OCI-LY3 (cell line): ENCODE measurements around the gene CFAP157.

ENCODE experiments used
- H2AFZ ChIP-seq: fragments of 200-600, 300-600 bp; shearing (Covaris generic); 2 replicates; pipeline ENCODE4 v1.6.0; 2014; ENCODE audit warnings: antibody characterized with exemption, low read depth, low read length
- H3K27ac ChIP-seq: fragments of 200-600, 300-600 bp; sonication (generic); 2 replicates; pipeline ENCODE4 v1.5.1; 2014; ENCODE audit warnings: mild to moderate bottlenecking, low read length, moderate library complexity, mixed read lengths
- H3K27me3 ChIP-seq: fragments of 200-600, 300-600 bp; sonication (generic); 2 replicates; pipeline ENCODE4 v1.6.1; 2014; ENCODE audit warnings: low read depth, low read length, mixed read lengths
- H3K36me3 ChIP-seq: fragments of 200-600, 300-600 bp; sonication (generic); replicated peaks from 2 replicates; pipeline ENCODE3; 2014; ENCODE audit warnings: low read depth, low read length, mixed read lengths
- H3K4me1 ChIP-seq: fragments of 300-600, 200-600 bp; sonication (generic); 2 replicates; pipeline ENCODE4 v1.6.1; 2014; ENCODE audit warnings: low read length, mixed read lengths
- H3K4me2 ChIP-seq: fragments of 200-600, 300-600 bp; sonication (generic); 2 replicates; pipeline ENCODE4 v1.6.1; 2014; ENCODE audit warnings: low read length, mixed read lengths
- H3K4me3 ChIP-seq: fragments of 300-600, 200-600 bp; sonication (generic); 2 replicates; pipeline ENCODE4 v1.5.1; 2014; ENCODE audit warnings: antibody characterized with exemption, mild to moderate bottlenecking, low read length, moderate library complexity
- H3K79me2 ChIP-seq: fragments of 300-600, 200-600 bp; shearing (Covaris generic); 2 replicates; pipeline ENCODE4 v1.6.1; 2014; ENCODE audit warnings: mild to moderate bottlenecking, low read length, mixed read lengths
- H3K9ac ChIP-seq: fragments of 300-600, 200-600 bp; shearing (Covaris generic); 2 replicates; pipeline ENCODE4 v1.6.0; 2014; ENCODE audit warnings: mild to moderate bottlenecking, low read length, moderate library complexity
- H3K9me3 ChIP-seq: fragments of 200-600, 300-600 bp; shearing (Covaris generic); 2 replicates; pipeline ENCODE4 v1.6.1; 2014; ENCODE audit warnings: low read length, mixed read lengths; ENCODE audit not compliant: insufficient read depth
- H4K20me1 ChIP-seq: fragments of 200-600, 300-600 bp; sonication (generic); 2 replicates; pipeline ENCODE4 v1.6.1; 2016; ENCODE audit warnings: low read length, mixed read lengths; ENCODE audit not compliant: insufficient read depth
- EZH2phosphoT487 ChIP-seq: fragments of 200-600 bp; shearing (Covaris generic); IDR thresholded peaks from 2 replicates; pipeline ENCODE4 v1.6.1; 2018; ENCODE audit warnings: antibody characterized with exemption, mixed run types, low read depth
- TF ChIP-seq, protein P1 (sequence below): fragments of 200-600, 300-600 bp; sonication (generic); IDR thresholded peaks from 2 replicates; pipeline ENCODE4 v1.5.1; 2014; ENCODE audit warnings: antibody characterized with exemption, low read length, low read depth

The CFAP157 gene

GRCh38 chr9:127765418-127765817, 58.6 kb downstream of the CFAP157 start:
- TF ChIP-seq, protein P1, sequence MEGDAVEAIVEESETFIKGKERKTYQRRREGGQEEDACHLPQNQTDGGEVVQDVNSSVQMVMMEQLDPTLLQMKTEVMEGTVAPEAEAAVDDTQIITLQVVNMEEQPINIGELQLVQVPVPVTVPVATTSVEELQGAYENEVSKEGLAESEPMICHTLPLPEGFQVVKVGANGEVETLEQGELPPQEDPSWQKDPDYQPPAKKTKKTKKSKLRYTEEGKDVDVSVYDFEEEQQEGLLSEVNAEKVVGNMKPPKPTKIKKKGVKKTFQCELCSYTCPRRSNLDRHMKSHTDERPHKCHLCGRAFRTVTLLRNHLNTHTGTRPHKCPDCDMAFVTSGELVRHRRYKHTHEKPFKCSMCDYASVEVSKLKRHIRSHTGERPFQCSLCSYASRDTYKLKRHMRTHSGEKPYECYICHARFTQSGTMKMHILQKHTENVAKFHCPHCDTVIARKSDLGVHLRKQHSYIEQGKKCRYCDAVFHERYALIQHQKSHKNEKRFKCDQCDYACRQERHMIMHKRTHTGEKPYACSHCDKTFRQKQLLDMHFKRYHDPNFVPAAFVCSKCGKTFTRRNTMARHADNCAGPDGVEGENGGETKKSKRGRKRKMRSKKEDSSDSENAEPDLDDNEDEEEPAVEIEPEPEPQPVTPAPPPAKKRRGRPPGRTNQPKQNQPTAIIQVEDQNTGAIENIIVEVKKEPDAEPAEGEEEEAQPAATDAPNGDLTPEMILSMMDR = no peak
- TF ChIP-seq EZH2phosphoT487 = no peak
- H3K27ac ChIP-seq = no peak overlapping the region
- H3K4me2 ChIP-seq = no peak overlapping the region
- H3K36me3 ChIP-seq = peaks cover 52% of the 10 kb centered on the region
- peaks cover 13% of the 10 kb centered on the region for H3K79me2 ChIP-seq
- no peaks in the 10 kb centered on the region for H3K27me3 ChIP-seq
- H4K20me1 ChIP-seq = peaks cover 65% of the 10 kb centered on the region
- peaks cover 3% of the 10 kb centered on the region for H3K4me1 ChIP-seq
- H3K9me3 ChIP-seq = no peaks in the 10 kb centered on the region
- no peak overlapping the region for H3K9ac ChIP-seq
- no peak overlapping the region for H3K4me3 ChIP-seq
- no peak overlapping the region for H2AFZ ChIP-seq
